SJCRH30 (cell line): ENCODE data around the gene NAA11. TPM values are rescaled to one million over a fixed set of nuclear protein-coding genes. Genes with fewer than 3 reads are reported as not detected.
"Not testable (repeated sequence)": the region's sequence is repeated elsewhere in the genome, so short reads cannot be mapped to it uniquely, and the experiment has no call there.

Experiments
- DNase-seq, 2 experiments: peaks; one replicate each; pipeline ENCODE4 v3.0.0-alpha.2; 2015 to 2020
- H3K27ac ChIP-seq: fragments of 250-450 bp; sonication (Bioruptor Pico); 2 replicates; pipeline ENCODE4 v1.5.1; 2020; ENCODE audit warnings: mild to moderate bottlenecking, moderate library complexity
- H3K27me3 ChIP-seq: fragments of 250-450 bp; sonication (Bioruptor Pico); 2 replicates; pipeline ENCODE4 v1.5.1; 2020; ENCODE audit warnings: mild to moderate bottlenecking, moderate library complexity
- H3K36me3 ChIP-seq: fragments of 250-450 bp; sonication (Bioruptor Pico); 2 replicates; pipeline ENCODE4 v1.5.1; 2020; ENCODE audit warnings: mild to moderate bottlenecking, moderate library complexity
- H3K4me1 ChIP-seq: fragments of 250-450 bp; sonication (Bioruptor Pico); 2 replicates; pipeline ENCODE4 v1.5.1; 2020; ENCODE audit warnings: mild to moderate bottlenecking, moderate library complexity
- H3K4me3 ChIP-seq: fragments of 250-450 bp; sonication (Bioruptor Pico); 2 replicates; pipeline ENCODE4 v1.5.1; 2020; ENCODE audit warnings: mild to moderate bottlenecking, moderate library complexity
- H3K9me3 ChIP-seq: fragments of 250-450 bp; sonication (Bioruptor Pico); replicated peaks from 2 replicates; pipeline ENCODE4 v1.5.1; 2020; ENCODE audit warnings: mild to moderate bottlenecking, moderate library complexity
- total RNA-seq: library from RNA; depleted of rRNA; stranded (reverse); fragments of >200 nt; shearing (Covaris generic); gene quantifications from 2 replicates; pipeline ENCODE4 v1.2.3, GENCODE V29; 2014

NAA11 gene
- total RNA-seq, 1 experiment from 2014 or later = 0.12 TPM

DNA sequence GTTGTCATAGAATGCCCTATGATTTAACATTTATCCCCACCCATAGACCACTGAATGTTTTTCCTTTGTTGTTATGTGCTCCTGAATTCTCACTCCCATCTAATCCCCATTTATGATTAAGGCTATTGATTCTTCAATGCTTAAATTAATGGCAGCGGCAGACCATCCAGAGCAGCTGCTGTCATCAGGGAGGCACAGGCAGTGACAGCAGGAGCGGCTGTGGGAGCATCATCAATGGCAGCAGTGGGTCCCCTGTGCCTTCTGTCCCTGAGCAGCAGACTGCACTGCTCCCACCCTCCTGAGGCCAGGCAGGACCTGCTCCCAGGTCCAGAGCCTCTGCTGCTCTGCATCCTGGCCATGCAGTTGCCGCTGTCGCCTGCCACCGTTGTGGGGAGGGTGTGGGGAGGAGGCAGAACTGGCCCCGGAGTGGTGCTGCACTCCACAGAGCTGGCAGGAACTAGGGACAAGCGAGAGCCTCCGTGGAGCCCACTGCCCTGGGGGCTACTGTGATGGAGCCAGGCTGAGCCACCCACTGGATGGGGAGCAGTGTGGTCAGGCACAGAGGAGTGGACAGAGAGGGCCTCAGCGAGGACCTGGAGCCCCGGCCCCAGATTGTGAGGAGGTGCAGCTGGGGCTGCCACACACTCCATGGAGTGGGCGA, 29.0 kb downstream of the NAA11 start:
- Histone ChIP-seq H3K36me3 (no peaks in the 10 kb centered on the region), H3K4me3 (no peak overlapping the region), H3K27ac (no peak overlapping the region), H3K27me3 (no peaks in the 10 kb centered on the region), H3K4me1 (no peaks in the 10 kb centered on the region), H3K9me3 (no peaks in the 10 kb centered on the region)
- DNase-seq = no peak

DNA sequence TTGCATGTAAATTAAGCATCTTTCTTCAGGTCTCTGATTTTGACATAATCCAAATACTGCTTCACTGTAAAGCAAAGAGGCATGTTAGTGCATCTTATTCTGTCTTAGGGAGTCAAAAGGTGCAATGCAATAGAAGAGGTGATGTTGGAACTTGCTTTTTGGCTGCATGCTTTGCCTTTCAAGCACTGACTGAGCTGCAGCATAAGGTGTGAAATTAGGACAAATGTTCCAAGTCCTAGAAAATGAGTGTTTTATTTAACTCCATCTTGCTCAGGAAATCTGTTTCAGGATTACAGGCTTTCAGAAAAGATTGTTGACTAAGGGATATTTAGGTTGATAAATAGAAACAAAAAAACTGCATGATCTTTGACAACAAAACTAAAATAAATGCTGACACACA, 30.8 kb downstream of the NAA11 start:
- Histone ChIP-seq H3K9me3 (no peaks in the 10 kb centered on the region), H3K4me1 (no peaks in the 10 kb centered on the region), H3K36me3 (no peaks in the 10 kb centered on the region), H3K27ac (no peak overlapping the region), H3K27me3 (no peaks in the 10 kb centered on the region), H3K4me3 (no peak overlapping the region)
- DNase-seq = no peak

DNA sequence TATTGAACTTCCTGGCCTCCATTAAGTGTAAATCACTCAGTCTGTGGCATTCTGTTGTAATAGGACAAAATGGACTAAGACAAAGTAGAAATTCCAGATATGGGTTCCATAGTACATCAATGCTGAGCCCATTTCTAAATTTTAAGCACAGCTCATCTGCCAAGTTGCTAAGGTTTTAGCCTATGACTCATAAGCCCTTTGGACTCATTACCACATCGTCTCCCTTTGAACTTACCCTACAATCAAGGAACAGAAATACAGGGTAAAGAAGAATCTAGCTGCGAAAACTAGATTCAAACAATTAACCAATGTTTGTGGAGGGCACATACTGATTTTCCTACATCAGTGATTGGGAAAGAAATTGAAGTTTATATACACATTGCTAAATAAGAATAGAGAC, 31.8 kb downstream of the NAA11 start:
- H3K27me3 ChIP-seq = no peaks in the 10 kb centered on the region
- H3K4me1 ChIP-seq = no peaks in the 10 kb centered on the region
- no peak overlapping the region for H3K4me3 ChIP-seq
- no peaks in the 10 kb centered on the region for H3K36me3 ChIP-seq
- no peak for DNase-seq
- no peak overlapping the region for H3K27ac ChIP-seq
- H3K9me3 ChIP-seq = no peaks in the 10 kb centered on the region

DNA sequence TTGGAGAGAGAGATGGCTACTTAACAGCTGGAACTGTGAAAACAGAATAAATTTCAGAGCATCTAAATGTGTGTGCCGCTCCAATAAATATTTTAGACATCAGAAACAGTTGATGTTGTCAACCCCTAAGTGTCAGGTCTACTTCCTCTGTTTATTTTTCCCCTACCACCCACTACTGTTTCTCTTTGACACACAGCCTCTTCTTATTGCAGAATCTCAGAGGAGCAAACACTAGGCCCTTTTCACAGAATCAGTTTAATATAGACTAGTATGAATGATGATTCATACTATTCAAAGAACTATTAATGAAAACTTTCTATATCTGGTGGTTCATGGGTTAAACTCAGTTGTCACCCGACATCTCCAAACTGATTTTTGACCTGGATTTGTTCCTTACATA, 33.9 kb downstream of the NAA11 start:
- Histone ChIP-seq H3K27me3 (no peaks in the 10 kb centered on the region), H3K9me3 (no peaks in the 10 kb centered on the region), H3K36me3 (no peaks in the 10 kb centered on the region), H3K4me1 (no peaks in the 10 kb centered on the region), H3K4me3 (no peak overlapping the region), H3K27ac (no peak overlapping the region)
- DNase-seq = no peak

DNA sequence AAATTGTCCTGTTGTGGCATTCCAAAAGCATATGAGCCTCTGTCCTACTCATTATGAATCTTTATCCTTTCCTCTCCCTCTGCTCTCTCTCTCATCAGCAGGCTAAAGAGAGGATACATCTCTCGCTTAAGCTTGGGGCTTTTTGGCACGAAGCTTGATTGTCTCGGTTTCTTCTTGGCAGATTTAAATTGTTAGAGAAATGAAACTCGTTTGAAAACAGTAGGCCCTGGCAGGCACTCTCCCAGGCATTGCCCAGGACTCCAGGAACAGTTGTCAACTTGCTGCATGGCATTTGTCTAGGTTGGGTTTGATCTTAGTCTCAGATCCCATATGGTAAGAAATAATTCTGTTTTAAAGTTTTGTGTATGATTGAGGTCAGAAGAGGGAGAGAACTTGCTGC, 35.5 kb downstream of the NAA11 start:
- Histone ChIP-seq H3K27me3 (no peaks in the 10 kb centered on the region), H3K36me3 (no peaks in the 10 kb centered on the region), H3K4me3 (no peak overlapping the region), H3K4me1 (no peaks in the 10 kb centered on the region), H3K27ac (no peak overlapping the region), H3K9me3 (no peaks in the 10 kb centered on the region)
- no peak for DNase-seq

DNA sequence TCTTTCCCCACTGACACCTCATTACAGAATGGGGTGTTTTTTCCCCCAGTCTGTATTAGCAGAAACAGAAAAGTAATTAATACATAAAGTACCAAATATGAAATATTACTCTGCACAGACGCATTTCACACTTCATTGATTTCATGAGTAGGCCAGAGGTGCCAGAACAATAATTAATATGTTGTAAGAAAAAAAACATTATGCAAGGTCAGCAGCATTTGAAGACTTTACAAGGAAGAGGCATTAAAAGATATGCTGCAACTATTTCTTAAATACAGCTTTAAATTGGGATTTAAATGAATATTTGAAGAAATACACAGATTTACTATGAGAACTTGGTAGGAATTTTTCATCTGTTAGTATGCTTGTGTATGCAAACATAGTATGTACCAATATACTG, 37.7 kb downstream of the NAA11 start:
- no peak overlapping the region for H3K27ac ChIP-seq
- no peak overlapping the region for H3K4me3 ChIP-seq
- no peak for DNase-seq
- H3K27me3 ChIP-seq = no peaks in the 10 kb centered on the region
- H3K4me1 ChIP-seq = no peaks in the 10 kb centered on the region
- no peaks in the 10 kb centered on the region for H3K36me3 ChIP-seq
- no peaks in the 10 kb centered on the region for H3K9me3 ChIP-seq

DNA sequence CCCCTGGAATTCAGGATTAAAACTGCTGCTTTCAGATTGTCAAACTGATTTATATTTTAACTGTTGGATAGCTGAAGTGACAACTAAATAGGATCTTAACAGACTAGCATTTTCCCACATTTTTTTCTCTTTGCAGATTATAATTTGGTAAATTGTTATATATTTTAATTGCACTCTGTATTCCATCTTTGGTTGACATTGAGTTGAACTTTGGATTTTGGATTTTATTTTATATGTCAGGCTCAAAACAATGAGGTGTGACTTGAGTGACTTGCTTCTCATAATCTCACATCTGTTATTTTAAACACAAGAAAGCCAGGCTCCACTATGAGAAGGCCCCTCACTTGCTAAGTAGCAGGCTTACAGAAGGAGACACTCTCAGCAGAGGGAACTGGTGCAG, 38.1 kb downstream of the NAA11 start:
- Histone ChIP-seq H3K27me3 (no peaks in the 10 kb centered on the region), H3K4me1 (no peaks in the 10 kb centered on the region), H3K36me3 (no peaks in the 10 kb centered on the region), H3K27ac (no peak overlapping the region), H3K9me3 (no peaks in the 10 kb centered on the region), H3K4me3 (no peak overlapping the region)
- DNase-seq = no peak

DNA sequence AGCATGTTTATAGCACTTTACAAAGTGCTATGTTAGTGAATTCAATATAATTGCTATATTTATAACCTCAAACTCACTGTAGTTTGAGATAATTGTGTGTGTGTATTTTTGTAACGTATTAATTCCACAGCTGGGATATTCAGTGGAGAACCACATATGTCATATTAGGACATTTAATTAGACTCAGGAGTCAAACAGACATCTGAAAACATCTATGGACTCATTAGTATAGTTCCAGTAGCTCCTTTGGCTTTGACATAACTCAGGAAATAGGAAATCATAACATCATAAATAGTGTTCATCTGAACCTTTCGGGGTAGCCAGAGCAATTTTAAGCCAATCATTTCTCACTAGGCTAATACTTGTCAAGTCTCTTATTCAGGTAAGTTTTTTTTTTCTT, 38.8 kb downstream of the NAA11 start:
- H3K27ac ChIP-seq = no peak overlapping the region
- no peak overlapping the region for H3K4me3 ChIP-seq
- no peaks in the 10 kb centered on the region for H3K36me3 ChIP-seq
- H3K9me3 ChIP-seq = no peaks in the 10 kb centered on the region
- H3K4me1 ChIP-seq = no peaks in the 10 kb centered on the region
- H3K27me3 ChIP-seq = no peaks in the 10 kb centered on the region
- DNase-seq = no peak

DNA sequence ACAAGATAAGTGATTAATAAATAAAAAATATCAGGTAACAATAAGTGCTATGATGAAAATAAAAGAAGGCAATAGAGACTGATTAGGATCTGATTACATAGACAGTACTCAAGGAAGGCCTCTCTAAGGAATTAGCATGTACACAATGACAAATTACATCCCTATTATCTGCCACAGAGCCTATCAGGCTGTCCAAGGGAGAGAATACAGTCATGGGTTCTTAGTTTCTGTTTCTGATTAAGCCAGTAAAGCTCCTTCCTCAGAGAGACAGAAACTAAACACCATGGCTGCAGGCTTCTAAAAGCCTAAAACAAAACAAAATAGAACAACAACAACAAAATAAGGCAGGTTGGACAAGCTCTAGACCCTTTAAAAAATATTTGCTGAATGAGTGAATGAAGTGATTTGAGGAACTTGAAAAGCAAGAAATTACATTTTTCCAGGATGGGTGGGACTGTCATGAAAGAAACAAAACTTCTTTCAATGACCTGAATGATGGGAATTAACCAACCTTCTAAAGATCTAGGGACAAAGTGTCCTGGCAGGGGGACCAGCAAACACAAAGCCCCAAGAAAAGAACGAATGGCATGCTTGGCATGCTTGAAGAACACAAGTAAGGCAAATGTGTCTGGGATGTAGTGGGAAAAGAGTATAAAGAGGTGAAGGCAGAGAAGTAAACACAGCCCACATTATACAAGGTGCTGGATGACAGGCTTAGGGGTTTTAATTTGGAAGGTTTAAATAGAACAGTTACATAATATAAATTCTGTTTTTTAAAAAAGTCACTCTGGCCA, 44.1 kb downstream of the NAA11 start:
- H3K27ac ChIP-seq = no peak overlapping the region
- H3K9me3 ChIP-seq = no peaks in the 10 kb centered on the region; the same call in 1 of the 2 replicates
- no peak overlapping the region for H3K4me3 ChIP-seq
- H3K4me1 ChIP-seq = no peaks in the 10 kb centered on the region
- no peak for DNase-seq
- H3K36me3 ChIP-seq = no peaks in the 10 kb centered on the region
- no peaks in the 10 kb centered on the region for H3K27me3 ChIP-seq

DNA sequence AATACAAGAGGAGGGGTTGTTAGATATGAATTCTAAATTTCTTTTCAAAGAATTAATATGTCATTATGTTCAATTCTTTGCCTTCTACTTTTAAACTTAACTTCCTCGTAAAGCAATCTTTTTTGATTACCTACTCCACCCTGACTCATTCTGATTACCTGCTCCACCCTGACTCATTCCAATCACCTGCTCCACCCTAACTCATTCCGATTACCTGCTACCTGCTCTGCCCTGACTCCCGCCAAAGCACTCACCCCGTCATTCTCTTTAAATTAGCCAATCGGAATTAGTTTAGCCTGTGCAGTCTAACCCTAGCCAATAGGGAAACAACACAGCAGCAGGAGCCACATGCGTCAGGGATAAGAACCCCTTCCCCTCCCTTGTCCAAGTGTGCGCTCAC, 48.4 kb downstream of the NAA11 start:
- not testable (repeated sequence) for H3K27me3 ChIP-seq, H3K36me3 ChIP-seq, H3K27ac ChIP-seq, H3K4me3 ChIP-seq, H3K9me3 ChIP-seq, DNase-seq
- H3K4me1 ChIP-seq = peaks cover 13% of the 10 kb centered on the region

DNA sequence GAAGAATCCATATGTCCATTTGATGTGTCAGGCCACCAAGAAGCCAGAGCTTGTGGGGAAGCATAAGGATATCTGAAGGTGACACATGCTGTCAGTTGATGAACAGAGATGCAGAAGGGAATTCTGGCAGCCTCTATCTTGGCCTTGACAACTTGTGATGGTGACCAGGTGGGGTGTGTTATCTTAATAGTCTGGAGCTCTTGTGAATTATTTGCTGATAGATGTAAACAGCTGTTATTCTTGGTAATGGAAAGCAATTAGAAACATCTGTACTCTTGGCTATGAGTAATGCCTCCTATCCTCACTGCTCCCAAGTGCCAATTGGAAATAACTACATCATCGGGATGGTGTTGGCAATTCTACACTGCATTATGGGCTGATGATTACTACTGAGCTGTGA, 51.9 kb downstream of the NAA11 start:
- Histone ChIP-seq H3K4me3 (no peak overlapping the region), H3K9me3 (no peaks in the 10 kb centered on the region), H3K27me3 (no peaks in the 10 kb centered on the region), H3K4me1 (peaks cover 13% of the 10 kb centered on the region), H3K36me3 (no peaks in the 10 kb centered on the region), H3K27ac (no peak overlapping the region)
- DNase-seq = peak in 1 of 2 experiments; percentile 40

DNA sequence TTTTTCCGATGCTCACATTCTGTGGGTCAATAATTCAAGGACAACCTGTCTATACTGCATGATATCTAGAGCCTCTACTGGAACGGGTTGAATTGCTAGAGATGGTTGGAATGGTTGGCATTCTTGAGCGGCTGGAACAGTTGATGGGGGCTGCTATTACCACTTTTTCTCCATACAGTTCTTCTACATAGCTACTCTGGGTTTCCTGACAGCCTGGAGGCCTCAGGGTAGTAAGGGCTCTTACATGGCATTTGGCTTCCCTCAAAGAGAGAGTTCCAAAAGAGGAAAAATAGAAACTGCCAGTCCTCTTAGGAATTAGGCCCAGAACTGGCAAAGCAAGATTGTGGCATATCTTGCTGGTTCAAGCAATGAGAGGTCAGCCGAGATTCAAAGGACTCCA, 53.1 kb downstream of the NAA11 start:
- no peaks in the 10 kb centered on the region for H3K36me3 ChIP-seq
- DNase-seq = no peak
- H3K9me3 ChIP-seq = no peaks in the 10 kb centered on the region
- no peak overlapping the region for H3K27ac ChIP-seq
- H3K4me1 ChIP-seq = peaks cover 13% of the 10 kb centered on the region
- H3K27me3 ChIP-seq = no peaks in the 10 kb centered on the region
- no peak overlapping the region for H3K4me3 ChIP-seq

DNA sequence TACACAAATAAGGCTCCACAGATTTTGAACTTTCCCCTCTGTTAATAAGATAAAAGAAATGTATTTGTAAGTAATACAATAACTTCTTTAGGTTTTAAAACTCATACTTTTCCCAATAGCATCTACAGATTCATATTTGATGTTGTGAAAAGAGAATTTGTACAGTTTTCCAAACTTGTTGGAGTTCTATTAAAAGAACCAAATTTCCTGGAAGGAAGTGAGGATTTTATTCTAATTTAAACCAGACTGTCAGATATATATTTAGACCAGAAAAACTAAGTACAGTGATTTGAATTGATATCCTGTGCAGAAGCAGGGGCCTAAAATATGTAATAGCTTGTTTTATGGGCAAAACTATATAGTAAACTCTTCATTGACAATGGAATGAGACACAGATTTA, 53.7 kb downstream of the NAA11 start:
- Histone ChIP-seq H3K4me3 (no peak overlapping the region), H3K4me1 (peaks cover 13% of the 10 kb centered on the region), H3K36me3 (no peaks in the 10 kb centered on the region), H3K27me3 (no peaks in the 10 kb centered on the region), H3K27ac (no peak overlapping the region), H3K9me3 (no peaks in the 10 kb centered on the region)
- no peak for DNase-seq

DNA sequence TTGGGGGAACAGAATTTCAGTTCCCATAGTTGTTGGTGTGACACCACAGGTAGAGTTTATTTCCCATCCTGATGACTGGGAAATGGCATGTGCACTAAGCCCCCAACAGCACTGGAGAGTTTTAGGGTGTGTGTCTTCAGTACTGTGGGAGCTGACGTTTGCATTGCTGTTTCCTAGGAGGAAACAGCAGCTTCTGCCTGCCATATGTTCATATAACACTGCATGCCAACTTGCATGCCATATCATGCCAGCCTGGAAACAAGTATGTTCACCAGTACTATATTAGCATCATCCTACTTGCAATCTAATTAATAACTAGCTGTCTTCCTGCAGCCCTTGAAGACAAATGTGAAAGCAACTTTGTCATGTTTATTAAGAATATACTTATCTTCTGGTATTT, 58.2 kb downstream of the NAA11 start:
- Histone ChIP-seq H3K27me3 (no peaks in the 10 kb centered on the region), H3K9me3 (no peaks in the 10 kb centered on the region), H3K4me3 (no peak overlapping the region), H3K36me3 (no peaks in the 10 kb centered on the region), H3K27ac (no peak overlapping the region), H3K4me1 (no peaks in the 10 kb centered on the region)
- no peak for DNase-seq
